ENCODE measurements around the gene KRT31. TPM values are rescaled to one million over a fixed set of nuclear protein-coding genes. Genes with fewer than 3 reads are reported as not detected.
A peak's percentile ranks its signal among the peaks of the same experiment; 100 is the strongest.

The KRT31 gene
- total and polyA plus RNA-seq, 2 of the 13 experiments (the other 11 are each of a cell fraction or from before 2014, with no cell fraction given) = 0.05 TPM; not detected in 1

GRCh38 chr17:41415833-41416335, 18.5 kb upstream of the KRT31 start (continued):
- no peak for TF ChIP-seq MLXIP (CRISPR knock-in tag; IDR thresholded peaks at IDR 0.05; ENCODE audit: borderline replicate concordance)
- TF ChIP-seq ZNF468 (CRISPR knock-in tag; IDR thresholded peaks at IDR 0.05) = no peak
- no peak for TF ChIP-seq ZBTB3 (CRISPR knock-in tag; IDR thresholded peaks at IDR 0.05; ENCODE audit: borderline replicate concordance, low read depth)
- no peak for TF ChIP-seq BATF2 (CRISPR knock-in tag; IDR thresholded peaks at IDR 0.05)
- no peak for TF ChIP-seq SIN3B (IDR thresholded peaks at IDR 0.05; ENCODE audit: low read length)
- TF ChIP-seq JUN (CRISPR knock-in tag; IDR thresholded peaks at IDR 0.05) = peak; percentile 96
- TF ChIP-seq TFAP4 (IDR thresholded peaks at IDR 0.05; ENCODE audit: borderline replicate concordance, low read depth) = peak; percentile 89
- no peak for TF ChIP-seq AFF4 (CRISPR knock-in tag; IDR thresholded peaks at IDR 0.05)
- TF ChIP-seq MED1 (CRISPR knock-in tag; IDR thresholded peaks at IDR 0.05) = peak; percentile 83
- TF ChIP-seq NR3C1 (CRISPR knock-in tag; IDR thresholded peaks at IDR 0.05) = no peak
- no peak for TF ChIP-seq TP53 (CRISPR knock-in tag; conservative IDR thresholded peaks at IDR 0.05)
- TF ChIP-seq ZNF205 (CRISPR knock-in tag; IDR thresholded peaks at IDR 0.05) = peak; percentile 17; the same call in 1 of the 2 replicates
- TF ChIP-seq STAG1 (CRISPR knock-in tag; IDR thresholded peaks at IDR 0.05) = peak; percentile 14; the same call in 1 of the 2 replicates
- no peak for TF ChIP-seq NR1H2 (CRISPR knock-in tag; IDR thresholded peaks at IDR 0.05; ENCODE audit: borderline replicate concordance, low read depth)
- TF ChIP-seq ZNF232 (CRISPR knock-in tag; IDR thresholded peaks at IDR 0.05; ENCODE audit: borderline replicate concordance) = no peak
- no peak for TF ChIP-seq HOXA7 (CRISPR knock-in tag; IDR thresholded peaks at IDR 0.05)
- TF ChIP-seq ZC3H4 (CRISPR knock-in tag; IDR thresholded peaks at IDR 0.05; ENCODE audit: borderline replicate concordance) = no peak
- TF ChIP-seq ARID5B (CRISPR knock-in tag; IDR thresholded peaks at IDR 0.05) = peak; percentile 97
- peak; percentile 93 for TF ChIP-seq ESRRA (CRISPR knock-in tag; IDR thresholded peaks at IDR 0.05; ENCODE audit: low read depth)
